ENCODE results near the gene TMEM200C.
A peak's percentile ranks its signal among the peaks of the same experiment; 100 is the strongest.

The TMEM200C gene

GRCh38 chr18:5853253-5853652, 42.1 kb downstream of the TMEM200C start:
- TF ChIP-seq CTCF (IDR thresholded peaks at IDR 0.05; ENCODE audit: low read depth, low read length) = no peak
- DNase-seq (ENCODE audit: extremely low read depth, low read depth) = no peak

DNA sequence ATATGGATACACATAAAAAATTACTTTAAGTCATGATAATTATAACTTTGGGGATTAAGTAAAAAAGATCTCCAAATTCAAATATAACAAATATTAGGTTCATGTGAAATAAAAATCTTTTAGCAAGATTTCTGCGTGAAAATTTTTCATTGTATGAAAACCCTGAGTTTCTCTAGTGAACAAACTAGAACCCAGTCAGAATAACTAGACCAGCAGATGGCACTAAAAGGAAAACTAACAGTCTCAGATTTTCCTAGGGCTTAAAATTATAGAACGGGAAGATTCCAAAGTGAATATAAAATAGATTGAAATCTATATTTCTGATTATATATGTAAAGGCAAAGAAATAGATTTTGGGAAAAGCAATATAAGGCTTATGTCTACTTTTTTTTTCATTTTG, 43.3 kb downstream of the TMEM200C start:
- no peak for DNase-seq (ENCODE audit: extremely low read depth, low read depth)
- no peak; the same call in none of the 2 replicates for TF ChIP-seq CTCF (IDR thresholded peaks at IDR 0.05; ENCODE audit: low read depth, low read length)

DNA sequence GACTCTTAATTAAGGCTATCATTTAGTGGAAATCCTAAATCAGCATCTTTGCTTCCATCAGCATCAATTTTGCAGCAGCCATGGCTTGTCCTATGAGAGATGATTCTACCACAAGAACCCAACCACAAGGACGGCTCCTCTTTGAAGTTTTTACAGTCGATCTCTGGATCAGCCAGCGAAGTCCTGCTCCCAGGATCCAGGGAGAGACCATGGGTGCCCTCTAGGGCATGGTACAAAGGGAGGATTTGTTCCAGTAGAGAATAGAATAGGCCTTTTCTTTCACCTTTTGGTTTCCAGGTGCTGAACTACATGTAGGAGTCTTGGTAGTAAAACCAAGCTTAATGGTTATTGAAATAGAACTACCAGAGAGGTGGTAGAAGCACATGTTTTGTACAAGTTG, 52.7 kb downstream of the TMEM200C start:
- DNase-seq (ENCODE audit: extremely low read depth, low read depth) = no peak
- TF ChIP-seq CTCF (IDR thresholded peaks at IDR 0.05; ENCODE audit: low read depth, low read length) = no peak

GRCh38 chr18:5841518-5841917, 53.8 kb downstream of the TMEM200C start:
- TF ChIP-seq CTCF (IDR thresholded peaks at IDR 0.05; ENCODE audit: low read depth, low read length) = peak; percentile 15
- DNase-seq (ENCODE audit: extremely low read depth, low read depth) = no peak

- TF ChIP-seq CTCF (IDR thresholded peaks at IDR 0.05; ENCODE audit: low read depth, low read length) = no peak
Observed at GRCh38 chr18:5840547-5840946, 54.8 kb downstream of the TMEM200C start.

DNA sequence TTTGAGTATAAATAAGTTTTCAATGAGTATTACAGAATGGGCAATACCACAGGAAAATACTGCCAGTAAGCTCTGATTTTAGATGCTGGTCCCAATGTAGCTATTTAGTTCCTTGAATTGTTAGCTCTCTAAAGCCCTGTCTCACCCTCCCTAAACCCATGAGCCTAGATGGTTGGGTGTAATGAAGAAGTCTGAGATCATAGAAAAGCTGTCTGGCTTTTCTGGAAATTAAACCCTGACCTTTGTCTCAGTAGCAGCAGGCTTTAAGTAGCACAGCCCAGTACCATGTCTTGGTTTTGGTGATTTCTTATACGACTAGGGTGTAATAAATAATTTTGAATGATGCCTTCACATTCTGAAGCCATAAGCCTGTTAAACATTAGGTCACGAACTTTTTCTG, 55.3 kb downstream of the TMEM200C start:
- no peak for TF ChIP-seq CTCF (IDR thresholded peaks at IDR 0.05; ENCODE audit: low read depth, low read length)
- no peak for DNase-seq (ENCODE audit: extremely low read depth, low read depth)

More at GRCh38 chr18:5840547-5840946, 54.8 kb downstream of the TMEM200C start:
- DNase-seq (ENCODE audit: extremely low read depth, low read depth) = no peak

- TF ChIP-seq CTCF (IDR thresholded peaks at IDR 0.05; ENCODE audit: low read depth, low read length) = no peak
- no peak for DNase-seq (ENCODE audit: extremely low read depth, low read depth)
Observed at GRCh38 chr18:5839102-5839501, 56.2 kb downstream of the TMEM200C start.
